ENCODE results near the gene MT1E.
"Not testable (repeated sequence)": the region's sequence is repeated elsewhere in the genome, so short reads cannot be mapped to it uniquely, and the experiment has no call there.

The MT1E gene

DNA sequence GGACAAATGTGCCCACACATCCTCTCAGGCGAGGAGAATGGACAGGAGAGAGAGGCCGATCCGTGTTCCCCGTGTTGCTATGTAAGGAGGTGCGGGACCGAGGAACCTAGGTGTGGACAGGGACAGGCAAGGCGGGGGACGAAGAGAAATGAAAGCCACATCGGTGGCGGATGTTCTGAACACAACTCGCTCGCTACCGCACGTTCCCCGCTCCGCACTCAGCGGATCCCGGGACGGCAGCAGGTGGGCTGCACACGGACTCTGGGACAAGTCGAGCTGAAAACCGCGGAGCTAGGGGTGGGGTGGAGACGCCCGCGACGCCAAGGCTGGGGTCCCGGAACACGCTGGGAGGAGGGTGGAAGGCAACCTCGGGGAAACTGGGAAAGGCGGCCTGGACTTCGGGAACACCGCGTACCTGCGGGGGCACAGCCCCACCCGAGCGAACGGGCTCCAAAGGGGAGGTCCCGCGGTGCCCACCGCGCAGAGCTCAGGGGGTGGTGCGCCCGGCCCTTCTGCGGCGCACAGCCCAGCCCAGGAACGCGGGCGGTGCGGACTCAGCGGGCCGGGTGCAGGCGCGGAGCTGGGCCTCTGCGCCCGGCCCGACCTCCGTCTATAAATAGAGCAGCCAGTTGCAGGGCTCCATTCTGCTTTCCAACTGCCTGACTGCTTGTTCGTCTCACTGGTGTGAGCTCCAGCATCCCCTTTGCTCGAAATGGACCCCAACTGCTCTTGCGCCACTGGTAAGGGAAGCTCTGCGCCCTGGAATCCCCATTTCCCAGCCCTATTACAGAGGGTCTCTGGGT lies at the start of gene MT1E:
MT1E (plus strand) TSS at position 642 of the 803 bp plus-strand sequence; CDS start at position 713, 71 bp downstream.
- no peak for DNase-seq

DNA sequence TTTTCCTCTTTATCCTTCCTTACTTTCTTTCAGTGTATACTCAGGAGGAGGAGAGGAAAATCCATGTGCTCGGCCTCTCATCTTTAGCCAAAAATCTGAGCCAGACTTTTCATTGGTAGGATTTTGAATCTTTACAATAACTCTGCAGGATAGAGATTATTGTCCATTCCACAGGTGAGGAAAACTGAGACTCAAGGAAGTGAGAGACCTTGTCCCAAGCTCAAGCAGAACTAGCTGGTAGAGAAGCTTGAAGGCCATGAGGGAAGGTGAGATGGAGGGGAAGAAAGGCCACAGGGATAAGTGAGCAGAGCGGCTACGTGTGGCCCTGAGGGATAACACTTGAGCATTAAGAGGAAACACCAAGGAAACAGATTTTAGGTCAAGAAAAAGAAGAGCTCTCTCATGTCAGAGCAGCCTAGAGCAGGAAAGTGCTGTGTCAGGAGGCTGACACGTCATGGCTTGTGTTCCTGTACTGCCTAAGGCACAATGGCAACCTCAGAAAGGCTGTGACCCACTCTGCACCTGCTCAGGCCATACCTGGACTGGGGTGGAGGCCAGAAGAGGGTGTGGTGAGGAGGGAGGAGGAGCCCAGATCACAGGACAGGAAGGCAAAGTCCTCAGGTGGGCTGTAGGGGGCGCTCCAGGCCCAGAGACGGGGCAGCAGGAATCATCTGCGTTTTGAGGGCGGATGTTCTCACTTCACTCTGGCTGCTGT lies 48.8 kb upstream of the MT1E start:
- no peak for DNase-seq

DNA sequence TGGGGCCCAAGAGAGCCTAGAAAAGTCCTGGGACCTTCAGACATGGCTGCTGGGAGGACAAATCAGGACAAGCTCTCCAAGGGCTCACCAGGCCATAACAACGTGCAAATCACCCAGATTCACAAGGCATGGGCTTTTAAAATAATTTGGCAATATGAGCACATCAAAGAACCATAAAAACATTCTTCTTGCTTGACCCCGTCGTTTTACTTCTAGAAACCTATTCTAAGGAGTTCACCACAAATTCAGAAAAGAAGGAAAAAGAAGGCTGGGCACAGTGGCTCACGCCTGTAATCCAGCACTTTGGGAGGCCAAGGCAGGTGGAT lies 48.3 kb upstream of the MT1E start:
- no peak for DNase-seq

DNA sequence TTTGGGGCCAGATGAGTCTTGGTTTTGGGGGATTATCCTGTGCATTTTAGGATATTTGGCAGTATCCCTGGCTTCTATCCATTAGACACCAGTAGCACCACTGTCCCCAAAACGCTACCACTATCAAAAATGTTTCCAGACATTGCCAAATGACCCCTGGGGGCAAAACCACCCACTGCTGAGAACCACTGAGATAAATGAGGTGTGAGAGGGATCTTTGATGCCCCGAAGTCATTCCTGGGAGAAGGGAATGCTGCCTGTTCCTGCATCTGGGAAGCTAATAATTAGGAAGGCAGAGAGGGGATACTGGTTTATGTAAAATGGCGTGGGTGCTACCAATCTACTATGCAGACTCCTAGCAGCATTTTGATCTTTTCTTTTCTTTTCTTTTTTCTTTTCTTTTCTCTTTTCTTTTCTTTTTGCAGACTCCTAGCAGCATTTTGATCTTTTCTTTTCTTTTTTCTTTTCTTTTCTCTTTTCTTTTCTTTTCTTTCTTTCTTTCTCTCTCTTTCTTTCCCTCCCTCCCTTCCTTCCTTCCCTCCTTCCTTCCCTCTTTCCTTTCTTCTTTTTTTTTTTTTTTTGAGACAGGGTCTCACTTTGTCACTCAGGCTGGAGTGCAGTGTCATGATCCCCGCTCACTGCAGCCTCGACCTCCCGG lies 45.1 kb upstream of the MT1E start:
- DNase-seq = no peak

DNA sequence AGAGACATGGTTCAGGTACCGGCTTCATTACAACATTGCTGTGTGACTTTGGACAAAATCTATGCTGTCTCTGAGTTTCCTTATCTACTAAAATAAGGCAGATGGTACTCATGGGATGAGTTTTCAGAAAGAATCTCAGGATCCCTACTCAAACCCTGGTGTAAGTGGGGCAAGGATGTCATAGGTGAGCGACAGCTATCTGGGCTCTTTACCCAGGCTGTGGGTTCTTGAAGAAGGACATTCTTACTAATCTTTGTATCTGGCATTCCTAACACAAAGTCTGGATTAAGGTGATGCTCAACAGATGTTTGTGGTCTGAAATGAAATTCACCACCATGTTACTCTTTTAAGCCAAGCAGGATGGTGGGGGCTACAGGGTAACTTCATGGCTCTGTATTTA lies 42.7 kb upstream of the MT1E start:
- not testable (repeated sequence) for DNase-seq

DNA sequence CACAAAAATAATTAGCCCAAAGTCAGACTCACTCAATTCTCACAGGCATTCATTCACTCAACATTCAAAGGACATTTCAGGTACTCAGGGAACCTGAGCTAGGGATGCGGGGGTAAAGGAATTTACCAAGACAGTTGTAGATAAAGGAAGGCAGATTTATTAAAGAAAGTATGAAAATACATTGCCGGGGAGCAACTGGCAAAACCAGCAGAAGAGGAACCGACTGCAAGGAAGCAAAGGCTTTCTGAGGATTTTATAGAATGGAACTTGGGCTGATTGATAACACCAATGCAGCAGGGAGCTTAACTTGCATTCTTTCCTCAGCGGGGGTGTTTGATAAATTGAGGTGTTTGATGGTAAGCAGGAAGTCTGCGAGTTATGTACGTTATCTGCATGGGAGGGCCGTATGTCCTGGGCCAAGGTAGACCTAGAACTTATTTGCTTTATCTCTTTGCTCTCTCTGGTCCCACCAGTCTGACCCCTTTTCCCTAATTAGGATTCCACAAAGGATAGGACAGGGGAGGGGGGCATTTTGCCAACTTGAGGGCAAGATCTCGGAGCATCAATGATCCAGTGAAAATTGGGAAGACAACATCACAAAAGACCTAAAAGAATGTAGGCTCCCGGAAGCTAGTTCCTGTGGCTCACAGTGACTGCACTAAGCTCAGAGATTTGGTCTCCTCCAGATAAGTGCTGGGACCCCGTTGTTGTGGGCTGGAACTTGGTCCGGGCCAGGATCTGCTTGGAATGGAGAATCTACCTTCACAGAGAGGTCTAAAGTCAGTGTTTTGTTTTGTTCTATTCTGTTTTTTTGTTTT lies 42.0 kb upstream of the MT1E start:
- DNase-seq = no peak

DNA sequence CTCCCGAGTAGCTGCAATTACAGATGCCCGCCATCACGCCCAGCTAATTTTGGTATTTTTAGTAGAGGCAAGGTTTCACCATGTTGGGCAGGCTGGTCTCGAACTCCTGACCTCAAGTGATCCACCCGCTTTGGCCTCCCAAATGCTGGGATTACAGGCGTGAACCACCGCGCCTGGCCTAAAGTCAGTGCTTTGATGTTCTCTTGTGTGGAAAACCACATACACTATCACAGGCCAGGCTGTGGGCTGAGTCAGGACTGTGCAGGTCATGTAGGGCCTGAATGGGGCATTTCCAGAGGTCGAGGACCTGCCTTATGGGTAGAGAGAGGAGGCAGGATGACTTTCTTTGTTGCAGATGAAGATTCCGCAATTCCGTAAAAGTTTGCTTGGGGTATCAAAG lies 41.3 kb upstream of the MT1E start:
- no peak for DNase-seq

DNA sequence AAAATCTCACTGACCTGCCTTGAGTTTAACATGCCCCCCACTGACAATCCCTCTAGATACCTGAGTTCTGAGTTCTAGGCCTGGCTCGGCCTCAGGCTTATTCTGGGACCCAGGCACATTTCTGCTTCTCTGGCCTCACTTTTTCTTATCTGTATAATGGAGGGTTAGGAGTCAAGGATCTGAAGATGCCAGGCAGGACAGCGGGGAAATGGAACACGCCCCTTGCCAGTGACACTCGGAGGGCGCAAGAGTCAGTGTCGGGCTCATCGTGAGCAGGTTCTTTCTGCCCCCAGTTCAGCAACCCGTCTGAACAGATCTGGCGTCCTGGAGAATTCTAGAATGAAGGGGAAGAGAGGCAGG lies 36.8 kb upstream of the MT1E start:
- no peak for DNase-seq

DNA sequence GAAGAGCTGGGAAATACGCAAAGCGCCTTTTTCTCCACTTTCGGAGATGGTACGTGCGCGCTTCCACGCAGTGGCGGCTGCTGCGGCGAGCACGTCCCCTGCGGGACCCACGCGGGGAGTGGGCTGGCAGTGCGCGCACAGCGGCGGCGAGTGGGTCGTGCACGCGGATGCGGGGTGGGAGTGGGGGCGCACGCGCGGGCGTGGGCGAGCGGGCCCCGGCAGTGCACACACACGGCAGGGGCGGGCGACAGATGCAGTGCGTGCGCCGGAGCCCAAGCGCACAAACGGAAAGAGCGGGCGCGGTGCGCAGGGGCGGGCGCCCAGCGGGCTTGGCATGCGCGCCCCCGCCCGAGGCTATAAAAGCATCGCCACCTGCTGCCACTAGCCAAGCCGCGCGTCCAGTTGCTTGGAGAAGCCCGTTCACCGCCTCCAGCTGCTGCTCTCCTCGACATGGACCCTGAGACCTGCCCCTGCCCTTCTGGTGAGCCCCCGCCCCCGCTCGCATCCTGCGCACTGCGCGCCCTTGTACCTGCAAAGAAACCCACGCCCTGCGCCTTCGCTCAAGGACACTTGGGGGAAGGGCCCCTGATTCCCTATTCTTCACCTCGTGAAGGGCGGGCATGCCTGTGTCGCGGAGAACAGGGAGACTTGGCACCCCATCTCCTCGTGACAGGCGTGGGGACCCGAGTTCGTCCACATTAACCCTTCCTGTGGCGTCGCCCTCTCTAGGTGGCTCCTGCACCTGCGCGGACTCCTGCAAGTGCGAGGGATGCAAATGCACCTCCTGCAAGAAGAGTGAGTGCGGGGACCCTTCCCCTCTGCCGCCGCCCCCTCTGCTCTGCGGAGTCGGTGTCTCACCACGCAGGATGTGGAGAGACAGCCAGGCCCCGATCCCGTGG lies 36.2 kb upstream of the MT1E start, which contains the start of gene MT3:
MT3 (plus strand) TSS at position 388 of the 899 bp plus-strand sequence; CDS start at position 451, 63 bp downstream.
- no peak for DNase-seq

DNA sequence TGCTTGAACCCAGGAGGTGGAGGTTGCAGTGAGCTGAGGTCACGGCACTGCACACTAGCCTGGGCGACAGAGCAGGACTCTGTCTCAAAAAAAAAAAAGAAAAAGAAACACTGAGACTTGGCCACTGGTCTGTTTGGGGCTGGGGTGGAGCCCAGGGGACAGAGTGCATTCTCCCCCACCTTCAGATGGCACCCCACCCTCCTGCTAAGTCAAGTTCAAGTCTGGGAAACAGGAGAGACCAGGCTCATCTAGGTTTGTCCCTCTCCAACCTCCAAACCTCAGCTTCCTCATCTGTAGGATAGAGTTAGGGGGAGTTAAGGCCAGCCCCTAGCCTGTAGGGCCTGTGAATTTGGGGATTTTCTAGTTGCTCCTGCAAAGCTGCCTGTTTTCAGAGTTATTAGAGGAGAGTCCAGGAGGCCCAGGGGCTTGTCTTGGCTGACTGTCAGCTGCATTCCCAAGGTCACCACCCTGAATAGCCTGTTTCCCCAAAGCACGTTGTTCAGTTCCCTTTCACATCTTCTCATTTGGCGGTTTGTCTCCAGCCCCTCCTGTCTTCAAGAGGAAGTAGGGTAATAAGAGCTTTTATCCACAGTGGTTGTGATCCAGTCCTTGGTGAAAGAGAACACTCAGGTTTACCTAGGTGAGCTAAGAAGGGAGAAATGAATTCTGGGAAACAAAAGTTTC lies 34.1 kb upstream of the MT1E start:
- DNase-seq = no peak

DNA sequence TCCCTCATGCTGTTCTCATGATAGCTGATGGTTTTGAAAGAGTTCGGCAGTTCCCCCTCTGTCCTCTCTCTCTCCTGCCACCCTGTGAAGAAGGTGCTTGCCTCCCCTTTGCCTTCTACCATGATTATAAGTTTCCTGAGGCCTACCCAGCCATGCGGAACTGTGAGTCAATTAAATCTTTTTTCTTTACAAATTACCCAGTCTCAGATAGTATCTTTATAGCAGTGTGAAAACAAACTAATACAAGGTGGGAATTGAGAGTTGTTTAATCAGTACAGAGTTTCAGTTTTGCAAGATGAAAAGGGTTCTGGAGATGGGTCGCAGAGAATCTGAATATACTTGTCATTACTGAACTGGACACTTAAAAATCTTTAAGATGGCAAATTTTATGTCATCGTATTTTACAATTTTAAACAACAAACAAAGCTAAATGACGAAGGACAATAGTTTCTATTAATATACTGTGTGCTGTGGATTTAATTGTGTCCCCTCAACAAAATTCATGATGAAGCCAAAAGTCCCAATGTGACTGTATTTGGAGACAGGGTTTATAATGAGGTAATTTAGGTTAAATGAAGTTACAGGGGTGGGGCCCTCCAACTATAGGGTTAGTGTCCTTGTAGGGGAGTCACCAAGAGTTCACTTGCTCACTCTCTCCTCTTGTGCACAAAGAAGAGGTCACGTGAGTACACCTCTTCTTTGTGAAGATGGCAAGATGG lies 31.8 kb upstream of the MT1E start:
- no peak for DNase-seq

DNA sequence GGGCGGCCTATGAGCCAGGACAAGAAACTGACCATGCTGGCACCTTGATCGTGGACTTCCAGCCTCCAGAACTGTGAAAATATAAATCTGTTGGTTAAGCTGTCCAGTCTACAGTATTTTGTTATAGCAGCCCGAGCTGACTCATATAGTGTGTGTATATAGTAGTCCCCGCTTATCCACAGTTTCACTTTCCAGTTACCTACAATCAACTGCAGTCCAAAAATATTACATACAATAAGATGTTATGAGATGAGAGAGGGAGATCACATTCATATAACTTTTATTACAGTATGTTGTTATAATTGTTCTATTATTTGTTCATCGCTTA lies 31.3 kb upstream of the MT1E start:
- no peak for DNase-seq

DNA sequence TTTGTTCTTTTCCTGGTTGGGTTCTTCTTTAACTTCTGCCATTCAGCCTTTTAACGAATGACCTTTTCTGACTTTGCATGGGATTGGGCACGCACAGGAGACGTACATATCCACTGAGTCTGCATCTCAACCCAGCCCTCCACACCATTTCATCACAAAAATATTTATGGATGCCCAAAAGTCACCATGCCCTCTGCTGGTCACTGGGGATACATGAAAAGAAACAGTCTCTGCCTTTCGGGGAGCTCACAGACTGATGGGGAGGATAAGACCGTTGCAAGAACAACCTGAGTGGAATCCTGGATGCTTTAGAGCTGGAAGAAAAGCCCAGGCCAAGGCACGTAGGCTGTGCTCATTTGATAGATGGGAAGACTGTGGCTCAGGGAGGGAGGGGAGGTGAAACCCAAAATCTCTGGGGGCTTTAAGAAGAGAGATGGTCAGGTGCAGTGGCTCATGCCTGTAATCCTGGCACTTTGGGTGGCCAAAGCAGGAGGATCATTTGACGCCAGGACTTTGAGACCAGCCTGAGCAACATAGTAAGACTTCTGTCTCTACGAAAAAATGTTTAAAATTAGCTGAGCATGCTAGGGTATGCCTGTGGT lies 25.1 kb upstream of the MT1E start:
- no peak for DNase-seq

DNA sequence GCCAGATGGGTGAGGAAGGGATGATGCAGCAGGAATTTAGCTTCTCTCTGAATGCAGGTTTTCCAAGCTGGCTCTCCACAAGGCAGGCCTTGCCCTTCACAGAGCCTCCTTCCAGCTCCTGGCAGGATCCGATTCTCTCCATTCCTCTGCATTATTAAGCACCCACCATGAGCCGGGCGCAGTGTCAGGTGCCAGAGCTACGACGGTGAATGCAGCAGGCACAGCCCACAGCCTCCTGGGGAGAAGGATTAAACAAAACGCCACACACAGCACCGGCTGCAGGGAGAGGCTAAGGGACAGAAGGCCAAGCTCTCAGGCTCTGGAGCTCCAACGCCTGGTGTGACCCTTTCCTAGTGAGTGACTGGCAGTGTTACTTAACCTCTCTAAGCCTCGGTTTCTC lies 24.3 kb upstream of the MT1E start:
- DNase-seq = no peak

DNA sequence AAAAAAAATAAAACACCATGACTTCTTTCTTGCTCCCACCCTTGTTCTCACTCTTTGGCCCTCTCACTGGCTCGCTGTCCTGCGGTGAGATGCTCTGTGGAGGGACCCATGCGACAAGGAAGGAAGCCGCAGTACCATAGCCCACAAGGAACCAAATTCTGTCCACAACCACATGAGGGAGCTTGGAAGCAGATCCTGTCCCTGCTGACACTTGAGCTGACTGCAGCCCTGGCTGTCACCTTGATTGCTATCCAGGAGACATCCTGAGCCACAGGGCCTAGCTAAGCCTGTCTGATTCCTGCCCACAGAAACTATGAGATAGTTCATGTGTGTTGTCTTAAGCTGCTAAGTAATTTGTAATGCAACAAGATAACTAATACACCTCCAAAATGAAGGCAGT lies 22.0 kb upstream of the MT1E start:
- no peak for DNase-seq

DNA sequence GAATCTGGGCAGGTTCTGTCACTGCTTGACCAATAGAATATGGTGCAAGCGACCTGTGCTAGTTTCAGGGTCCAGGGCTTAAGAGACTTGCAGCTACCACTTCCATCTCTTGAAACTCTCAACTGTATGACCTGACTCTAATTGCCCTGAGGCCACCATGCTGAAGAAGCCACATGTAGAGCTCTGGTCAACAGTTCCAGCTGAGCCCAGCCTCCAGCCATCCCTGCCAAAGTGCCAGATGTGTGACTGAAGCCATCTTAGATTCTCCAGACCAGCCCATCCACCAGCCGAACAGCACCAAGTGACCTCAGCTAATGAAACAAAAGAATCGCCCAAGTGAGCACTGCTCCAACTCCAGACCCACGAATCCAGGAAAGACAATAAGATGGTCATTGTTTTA lies 20.6 kb upstream of the MT1E start:
- no peak for DNase-seq

DNA sequence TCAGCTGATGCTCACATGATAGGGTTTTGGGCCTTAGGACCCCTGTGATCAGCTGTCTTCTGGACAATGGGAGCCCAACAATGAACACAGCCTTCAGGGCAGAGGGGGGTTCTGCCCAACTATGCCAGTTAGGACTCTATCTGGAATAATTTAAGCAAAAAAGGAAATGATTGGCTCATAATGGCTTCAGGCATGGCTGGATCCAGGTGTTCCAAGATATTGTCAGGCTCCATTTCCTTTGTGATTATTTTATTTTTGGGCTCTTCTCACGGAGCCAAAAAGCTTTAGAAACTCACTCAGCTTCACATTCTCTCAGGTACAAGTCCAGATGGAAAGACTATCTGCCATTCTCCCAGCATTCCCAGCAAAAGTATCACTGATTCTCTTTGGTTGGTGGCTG lies 20.1 kb upstream of the MT1E start:
- DNase-seq = no peak

DNA sequence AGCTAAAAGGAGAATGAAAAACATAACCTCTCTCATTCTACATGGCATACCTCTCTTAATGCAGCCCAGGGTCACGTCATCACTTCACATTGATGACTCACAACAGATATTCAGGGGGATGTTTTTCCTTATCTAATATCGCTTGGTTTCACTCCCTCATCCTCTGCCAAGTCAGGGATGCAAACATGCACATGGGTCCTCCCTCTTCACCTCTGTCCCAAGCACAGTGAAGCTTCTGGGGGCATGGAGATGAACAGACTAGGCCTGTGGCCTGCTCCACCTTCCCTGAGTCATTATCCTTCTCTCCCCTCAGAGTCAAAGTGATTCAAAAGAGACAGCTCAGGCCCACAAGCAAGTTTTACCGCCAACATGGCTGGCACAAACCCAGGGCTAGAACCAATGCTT lies 19.5 kb upstream of the MT1E start:
- DNase-seq = no peak

DNA sequence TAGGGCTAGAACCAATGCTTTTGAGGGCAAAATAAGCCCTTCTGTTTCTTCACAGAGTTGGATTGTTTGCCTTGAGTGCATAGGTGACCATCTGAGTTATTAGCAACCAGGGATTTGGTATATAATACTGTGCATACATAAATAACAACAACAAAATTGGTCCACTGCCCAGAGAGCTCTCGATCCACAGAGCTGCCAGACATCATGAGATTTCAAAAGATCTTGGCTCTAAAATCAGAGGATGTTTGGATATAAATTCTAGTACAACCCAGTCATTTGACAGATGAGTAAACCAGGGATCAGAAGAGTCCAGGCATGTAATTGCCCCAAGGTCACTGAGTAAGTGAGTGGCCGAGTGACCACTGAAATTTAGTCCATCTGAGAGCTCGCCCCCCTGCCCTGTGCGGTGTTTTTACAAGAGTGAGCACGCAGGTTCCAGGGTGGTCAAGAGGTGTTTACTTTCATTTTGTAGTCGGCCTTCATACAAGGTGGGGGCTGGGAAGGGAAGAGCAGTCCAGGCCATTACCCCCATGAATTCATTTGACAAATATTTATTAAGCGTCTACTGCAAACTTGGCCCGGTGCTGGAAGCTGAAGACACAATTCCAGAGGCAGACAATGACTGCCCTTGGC lies 19.0 kb upstream of the MT1E start:
- DNase-seq = no peak

DNA sequence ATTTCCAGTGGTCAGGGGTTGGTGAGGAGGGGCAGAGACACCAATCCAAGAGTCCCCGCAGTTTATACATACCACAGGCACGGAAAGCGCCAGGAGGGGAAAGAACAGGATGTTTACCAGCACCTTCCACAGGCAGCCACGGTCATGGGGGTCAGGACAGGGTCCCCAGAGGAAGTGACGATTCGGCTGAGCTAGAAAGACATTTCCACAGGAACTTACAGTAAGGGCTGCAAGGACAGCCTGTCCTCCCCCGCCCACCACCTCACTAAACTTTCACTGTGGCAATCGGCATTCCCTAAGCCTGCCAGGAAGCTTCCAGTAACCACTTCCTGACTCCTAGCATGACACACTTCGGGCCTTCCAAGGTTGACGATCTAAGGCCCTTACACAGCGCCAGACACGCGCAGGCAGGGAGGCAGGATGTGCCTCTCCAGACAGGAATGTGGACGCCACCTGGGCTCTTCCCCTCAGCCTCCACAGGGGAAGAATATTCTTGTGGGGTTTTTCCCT lies 18.4 kb upstream of the MT1E start:
- DNase-seq = no peak

Measured in NCI-H1436 treated with DMSO at 0.1 percent for 48 hours (cell line).